Liver (tissue), 9 donors: ENCODE data around the gene TENM3. TPM values are rescaled to one million over a fixed set of nuclear protein-coding genes. Genes with fewer than 3 reads are reported as not detected.

Experiments used
- DNase-seq: peaks from one replicate; pipeline ENCODE4 v3.0.0-alpha.2; 2017; ENCODE audit warnings: low spot score
- H3K27ac ChIP-seq, 2 donors: one replicate each; pipeline ENCODE4 v1.7.0; 2013; ENCODE audit warnings: inconsistent platforms in 2 of 2, low read length in 2 of 2, control low read depth in 1 of 2, low read depth in 1 of 2, mild to moderate bottlenecking in 1 of 2
- H3K27me3 ChIP-seq, 4 donors: one replicate each; pipeline versions ENCODE4 v1.6.1 to v1.7.0; 2013; ENCODE audit warnings: low read length in 3 of 4, inconsistent platforms in 1 of 4, mild to moderate bottlenecking in 1 of 4, moderate library complexity in 1 of 4; ENCODE audit not compliant: control insufficient read depth in 4 of 4, insufficient read depth in 4 of 4
- H3K36me3 ChIP-seq, 4 donors: one replicate each; pipeline versions ENCODE4 v1.6.1 to v1.7.0; 2013; ENCODE audit warnings: low read length in 3 of 4, mild to moderate bottlenecking in 3 of 4, low read depth in 1 of 4, moderate library complexity in 1 of 4; ENCODE audit not compliant: control insufficient read depth in 4 of 4, insufficient read depth in 3 of 4
- H3K4me1 ChIP-seq, 4 donors: one replicate each; pipeline versions ENCODE4 v1.6.1 to v1.7.0; 2013; ENCODE audit warnings: low read length in 3 of 4, mild to moderate bottlenecking in 3 of 4, moderate library complexity in 1 of 4; ENCODE audit not compliant: control insufficient read depth in 4 of 4, insufficient read depth in 4 of 4
- H3K4me3 ChIP-seq, 3 donors: one replicate each; pipeline versions ENCODE4 v1.6.1 to v1.7.0; 2013; ENCODE audit warnings: low read length in 3 of 3, control low read depth in 1 of 3, low read depth in 1 of 3, mild to moderate bottlenecking in 1 of 3
- H3K9ac ChIP-seq, 2 donors: one replicate each; pipeline ENCODE4 v1.7.0; 2013; ENCODE audit warnings: low read length in 2 of 2, mild to moderate bottlenecking in 2 of 2, moderate library complexity in 2 of 2, control low read depth in 1 of 2, low read depth in 1 of 2
- H3K9me3 ChIP-seq, 4 donors: one replicate each; pipeline versions ENCODE4 v1.6.1 to v1.7.0; 2013; ENCODE audit warnings: low read length in 3 of 4; ENCODE audit not compliant: control insufficient read depth in 4 of 4
- ATF3 ChIP-seq: IDR thresholded peaks from 2 replicates; pipeline ENCODE4 v1.6.1; 2016; ENCODE audit warnings: antibody characterized with exemption
- CTCF ChIP-seq: fragments of 150-350 bp; IDR thresholded peaks from 2 replicates; pipeline ENCODE4 v1.5.1; 2017; ENCODE audit warnings: improper control_type of control experiment, low read depth, low read length; ENCODE audit not compliant: missing input control
- FOXA1 ChIP-seq: IDR thresholded peaks from 2 replicates; pipeline ENCODE4 v1.6.1; 2016; ENCODE audit warnings: antibody characterized with exemption
- FOXA2 ChIP-seq: IDR thresholded peaks from 2 replicates; pipeline ENCODE4 v1.6.1; 2016; ENCODE audit warnings: antibody characterized with exemption
- GABPA ChIP-seq, 2 donors: IDR thresholded peaks in 1 of 2; conservative IDR thresholded peaks in 1 of 2; 2 replicates each; pipeline ENCODE4 v1.6.1; 2016; ENCODE audit warnings: antibody characterized with exemption in 2 of 2, mild to moderate bottlenecking in 1 of 2, moderate library complexity in 1 of 2
- HNF4A ChIP-seq, 2 donors: conservative IDR thresholded peaks; 2 replicates each; pipeline ENCODE4 v1.6.1; 2016; ENCODE audit warnings: antibody characterized with exemption in 2 of 2, mild to moderate bottlenecking in 2 of 2
- HNF4G ChIP-seq: IDR thresholded peaks from 2 replicates; pipeline ENCODE4 v1.6.1; 2016; ENCODE audit warnings: antibody characterized with exemption
- JUND ChIP-seq, 2 donors: IDR thresholded peaks; 2 replicates each; pipeline ENCODE4 v1.6.1; 2016; ENCODE audit warnings: antibody characterized with exemption in 2 of 2
- MAX ChIP-seq: IDR thresholded peaks from 2 replicates; pipeline ENCODE4 v1.6.1; 2016; ENCODE audit warnings: antibody characterized with exemption
- NR2F2 ChIP-seq: IDR thresholded peaks from 2 replicates; pipeline ENCODE4 v1.6.1; 2016; ENCODE audit warnings: antibody characterized with exemption
- RAD21 ChIP-seq, 2 donors: IDR thresholded peaks; 2 replicates each; pipeline ENCODE4 v1.6.1; 2016; ENCODE audit warnings: antibody characterized with exemption in 2 of 2, mild to moderate bottlenecking in 2 of 2
- REST ChIP-seq: IDR thresholded peaks from 2 replicates; pipeline ENCODE4 v1.6.1; 2016; ENCODE audit warnings: antibody characterized with exemption, mild to moderate bottlenecking
- RXRA ChIP-seq, 2 donors: IDR thresholded peaks; 2 replicates each; pipeline ENCODE4 v1.6.1; 2017 to 2018; ENCODE audit warnings: antibody characterized with exemption in 2 of 2, mild to moderate bottlenecking in 1 of 2
- SP1 ChIP-seq: IDR thresholded peaks from 2 replicates; pipeline ENCODE4 v1.6.1; 2018; ENCODE audit warnings: antibody characterized with exemption, mild to moderate bottlenecking
- TAF1 ChIP-seq: conservative IDR thresholded peaks from 2 replicates; pipeline ENCODE4 v1.6.1; 2016; ENCODE audit warnings: antibody characterized with exemption, mild to moderate bottlenecking
- ZBTB33 ChIP-seq: IDR thresholded peaks from 2 replicates; pipeline ENCODE4 v1.6.1; 2016; ENCODE audit warnings: antibody characterized with exemption
- WGBS: extraction: QIAGEN DNeasy Blood & Tissue Kit; methylation state at CpG from one replicate; pipeline ENCODE4 v1.1.7; 2013; 5-methylcytosine and 5-hydroxymethylcytosine counted together
- polyA plus RNA-seq, 2 donors: library from polyadenylated mRNA; stranded (reverse) in 1 of 2; unstranded in 1 of 2; fragments of 200-250 nt in 1 of 2; fragments of >200 nt in 1 of 2; fragmentation: Nextera tagmentation in 1 of 2; extraction: Ambion mirVana in 1 of 2; gene quantifications; one replicate each; pipeline versions ENCODE4 v1.2.1 to v1.2.3, GENCODE V29; 2013 to 2015
- total RNA-seq, 2 donors: library from RNA; depleted of rRNA; stranded (reverse); fragments of >200 nt; gene quantifications; one replicate each; pipeline ENCODE4 v1.2.3, GENCODE V29; 2014
- donor health status: healthy.
- donor health status: healthy.
- donor health status: healthy.
- donor health status: healthy.
- donor health status: healthy.

Gene TENM3
- total and polyA plus RNA-seq, 4 donors, result 0.32 to 16.8 (median 0.70) TPM

- 93% methylated on average over 85 of the region's 85 CpGs for WGBS
- H3K27me3 ChIP-seq, result no peaks in the 10 kb centered on the region
- peaks cover 0 to 16% (median 6%) of the 10 kb centered on the region in 4 donors for H3K4me1 ChIP-seq
- no peaks in the 10 kb centered on the region for H3K9me3 ChIP-seq
- no peaks in the 10 kb centered on the region for H3K36me3 ChIP-seq
- no peak overlapping the region for H3K9ac ChIP-seq
- no peak overlapping the region for H3K27ac ChIP-seq
- no peak overlapping the region for H3K4me3 ChIP-seq
- DNase-seq, result no peak
- TF ChIP-seq HNF4G, result no peak
- TF ChIP-seq RXRA (IDR thresholded peaks at IDR 0.05), result no peak
- TF ChIP-seq RAD21 (IDR thresholded peaks at IDR 0.05), result no peak
- no peak for TF ChIP-seq JUND (IDR thresholded peaks at IDR 0.05)
- TF ChIP-seq REST, result no peak
- no peak for TF ChIP-seq GABPA (IDR thresholded peaks at IDR 0.05 in 1 of 2, conservative IDR thresholded peaks at IDR 0.05 in 1 of 2)
- TF ChIP-seq CTCF, result no peak
- no peak for TF ChIP-seq HNF4A (conservative IDR thresholded peaks at IDR 0.05)
- TF ChIP-seq FOXA2, result no peak
- no peak for TF ChIP-seq MAX
- no peak for TF ChIP-seq ATF3
- no peak for TF ChIP-seq NR2F2
- no peak for TF ChIP-seq TAF1
- no peak for TF ChIP-seq ZBTB33
- no peak for TF ChIP-seq FOXA1
These were observed 556.5 kb downstream of the TENM3 start for GRCh38 chr4:182799515-182800215.

- no peak overlapping the region for H3K4me3 ChIP-seq
- H3K4me1 ChIP-seq, result peaks cover 0 to 16% (median 6%) of the 10 kb centered on the region in 4 donors
- WGBS, result 90% methylated on average over 29 of the region's 29 CpGs
- H3K27me3 ChIP-seq, result no peaks in the 10 kb centered on the region
- TF ChIP-seq TAF1, result no peak
- TF ChIP-seq REST, result no peak
- TF ChIP-seq FOXA2, result no peak
- no peak for TF ChIP-seq SP1
- TF ChIP-seq MAX, result no peak
- H3K27ac ChIP-seq, result no peak overlapping the region
- no peaks in the 10 kb centered on the region for H3K36me3 ChIP-seq
- DNase-seq, result no peak
- H3K9me3 ChIP-seq, result no peaks in the 10 kb centered on the region
- H3K9ac ChIP-seq, result no peak overlapping the region
These were observed 557.0 kb downstream of the TENM3 start for GRCh38 chr4:182800216-182800515.
